RCC 7860 (cell line): ENCODE data around the gene HSPA14.
"Not testable (repeated sequence)": the region's sequence is repeated elsewhere in the genome, so short reads cannot be mapped to it uniquely, and the experiment has no call there.

Experiments
- DNase-seq: peaks from one replicate; pipeline ENCODE4 v3.0.0-alpha.2; 2015; ENCODE audit warnings: low spot score
- FAIRE-seq: peaks from 2 replicates; lab custom pipeline; 2012; peaks lifted over from hg19 to GRCh38; lab: Jason Lieb, UNC

The HSPA14 gene

DNA sequence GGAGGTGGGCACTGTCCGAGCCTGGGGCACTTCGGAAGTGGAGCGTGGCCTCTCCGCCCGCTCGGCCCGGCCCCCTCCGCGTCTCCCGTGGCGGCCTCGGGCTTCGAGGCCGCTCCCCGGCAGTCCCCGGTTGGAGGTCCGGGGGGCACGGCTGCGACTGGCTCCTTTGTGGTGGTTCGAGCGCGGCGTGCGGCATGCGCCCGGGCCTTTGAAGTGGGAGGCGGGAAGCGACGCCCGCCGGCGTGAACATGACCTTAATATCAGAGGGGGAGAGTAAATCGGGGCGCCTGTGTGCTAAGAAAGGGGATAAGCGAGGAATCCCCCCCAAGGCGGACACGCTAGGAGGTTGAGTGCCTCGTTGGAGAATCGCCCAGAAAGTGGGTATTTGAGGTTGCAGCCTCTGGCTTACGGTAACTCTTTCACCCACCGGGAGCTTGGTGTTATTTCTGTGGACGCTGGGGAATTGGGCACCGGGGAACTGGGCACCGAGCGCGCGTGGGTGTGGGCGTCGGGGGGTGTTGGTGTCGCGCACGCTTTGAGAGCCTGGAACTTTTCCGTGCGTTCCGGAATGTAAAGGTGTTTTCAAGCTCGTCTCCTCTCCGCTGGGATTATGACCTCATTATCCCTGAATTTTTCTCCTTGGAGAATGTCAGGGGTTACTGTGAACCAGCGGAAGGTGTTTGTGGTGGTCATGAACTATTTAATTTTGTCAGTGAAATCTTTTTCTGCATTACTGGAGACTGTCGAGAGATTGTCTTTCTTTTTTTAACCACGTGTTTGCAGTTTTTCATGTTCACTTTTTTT lies 41.2 kb downstream of the HSPA14 start:
- DNase-seq (peak; percentile 11), FAIRE-seq (no peak)

DNA sequence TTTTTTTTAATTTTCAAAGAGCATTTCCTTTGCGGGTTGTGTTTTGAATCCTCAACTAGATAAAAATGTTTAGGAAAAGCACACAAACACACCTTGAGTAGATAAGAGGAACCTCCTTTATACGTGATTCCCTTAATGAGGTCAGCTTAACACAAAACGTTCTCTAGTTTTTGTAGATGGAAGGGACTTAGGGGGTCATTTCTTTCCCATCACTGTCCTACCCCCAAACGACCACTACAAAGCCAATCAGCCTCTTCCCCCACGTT lies 41.8 kb downstream of the HSPA14 start:
- no peak for FAIRE-seq
- DNase-seq, result no peak

DNA sequence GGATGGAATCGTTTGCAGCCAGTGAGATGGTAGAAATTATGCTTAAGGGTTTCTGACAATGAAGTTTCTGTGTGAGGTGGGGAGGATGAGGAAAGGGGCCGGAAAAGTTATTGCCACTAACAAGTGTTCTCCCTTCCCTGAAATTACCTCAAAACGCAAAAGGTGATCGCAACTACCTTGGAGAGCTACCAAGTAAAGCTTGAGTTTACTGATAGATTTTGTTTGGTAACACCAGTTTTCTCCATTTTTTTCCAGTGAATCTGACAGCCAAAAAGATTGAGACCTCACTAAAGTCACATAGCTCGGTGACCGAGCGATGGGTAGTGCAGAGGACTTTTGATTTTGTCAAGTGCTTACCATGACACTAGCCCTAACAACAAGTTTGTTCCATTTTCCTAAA lies 42.1 kb downstream of the HSPA14 start:
- no peak for DNase-seq

DNA sequence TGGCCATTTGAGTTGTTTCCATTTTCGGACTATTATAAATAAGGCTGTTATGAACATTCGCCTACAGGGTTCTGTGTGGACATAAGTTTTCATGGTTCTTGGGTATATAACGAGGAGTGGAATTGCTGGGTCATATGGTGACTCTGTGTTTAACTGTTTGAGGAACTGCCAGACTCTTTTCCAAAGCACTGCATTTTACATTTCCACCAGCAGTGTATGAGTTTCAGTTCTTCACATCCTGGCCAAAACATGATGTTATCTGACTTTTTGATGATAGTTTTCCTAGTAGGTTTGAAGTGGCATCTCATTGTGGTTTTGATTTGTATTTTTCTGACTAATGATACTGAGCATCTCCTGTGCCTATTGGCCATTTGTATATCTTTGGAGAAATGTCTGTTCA lies 46.0 kb downstream of the HSPA14 start:
- FAIRE-seq, result no peak

More for the DNA sequence above, 42.1 kb downstream of the HSPA14 start:
- FAIRE-seq, result no peak

DNA sequence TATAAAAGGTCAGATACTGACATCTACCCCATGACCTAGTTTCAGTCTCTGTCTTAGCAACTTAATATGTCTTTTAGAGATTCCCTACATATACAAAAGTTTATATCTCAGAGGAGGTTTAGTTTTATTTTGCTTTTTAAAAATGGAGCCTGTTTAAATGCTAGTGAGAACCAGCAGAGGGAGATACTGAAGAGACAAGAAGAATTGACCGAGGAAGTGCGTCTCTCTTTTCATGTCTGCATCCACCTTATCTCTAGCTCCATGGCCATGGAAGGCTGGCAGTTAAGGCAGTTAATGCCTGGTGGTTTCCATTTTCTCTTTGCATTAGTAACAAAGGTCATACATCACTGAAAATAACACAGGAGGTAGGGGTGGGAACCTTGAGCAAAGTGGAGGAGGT lies 51.2 kb downstream of the HSPA14 start:
- DNase-seq (no peak), FAIRE-seq (no peak)

More for the DNA sequence above, 46.0 kb downstream of the HSPA14 start:
- no peak for DNase-seq

DNA sequence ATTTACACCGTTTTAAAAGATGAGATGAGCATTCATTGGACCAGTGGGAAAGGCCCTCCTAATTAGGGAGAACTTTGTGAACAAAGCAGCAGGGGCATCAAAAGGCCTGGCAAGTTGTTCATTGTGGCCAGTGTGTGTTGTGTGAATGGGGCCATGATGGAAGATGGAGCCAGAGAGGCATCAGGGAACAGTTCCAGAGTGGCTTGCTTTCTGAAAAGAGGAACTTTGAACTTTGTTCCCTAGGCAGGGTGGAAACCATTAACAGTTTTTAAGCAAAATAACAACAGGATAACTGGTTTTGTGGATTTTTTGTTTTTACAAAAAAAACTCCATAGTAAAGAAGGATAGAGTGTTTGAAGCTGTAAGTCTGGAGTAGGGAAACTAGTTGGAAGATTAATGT lies 53.0 kb downstream of the HSPA14 start:
- FAIRE-seq (no peak), DNase-seq (no peak)

DNA sequence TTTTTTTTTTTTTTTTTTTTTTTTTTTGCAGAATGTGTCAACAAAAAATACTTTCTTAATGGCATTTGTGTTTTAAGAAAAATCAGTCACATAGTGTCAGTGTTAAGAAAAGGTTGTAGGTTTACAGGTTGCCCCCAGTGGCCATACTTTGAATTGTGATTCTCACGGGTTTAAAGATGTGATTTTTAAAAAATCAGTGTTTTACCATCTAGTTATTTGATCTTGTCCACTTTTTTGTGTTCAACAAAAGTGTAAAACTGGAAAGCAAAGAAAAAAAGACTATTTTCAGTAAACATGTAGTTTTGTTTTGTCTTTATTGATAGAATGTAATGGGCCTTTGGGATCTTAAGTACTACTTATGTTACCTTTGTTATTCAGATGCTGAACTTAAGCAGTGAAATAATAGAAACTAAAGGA lies 66.2 kb downstream of the HSPA14 start:
- FAIRE-seq (peak; percentile 72), DNase-seq (peak; percentile 24)

DNA sequence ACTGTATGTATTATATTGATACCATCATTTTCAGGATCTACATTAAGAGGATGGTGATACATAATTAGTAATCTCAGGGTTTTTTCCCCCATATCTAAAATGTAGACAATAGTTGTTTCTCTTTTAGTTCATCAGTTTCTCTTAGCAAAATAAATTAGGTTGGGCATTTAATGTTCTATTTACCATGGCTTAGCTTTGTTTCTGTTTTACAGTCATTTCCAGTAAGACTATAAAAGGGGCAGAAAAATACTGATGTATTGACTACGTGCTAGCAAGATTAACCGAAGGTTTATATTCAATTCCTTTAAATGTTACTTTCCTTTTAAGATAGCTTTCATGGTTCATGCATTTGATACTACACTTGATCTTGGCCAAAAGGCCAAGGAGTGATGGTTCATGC lies 66.8 kb downstream of the HSPA14 start:
- no peak for DNase-seq
- FAIRE-seq, result no peak

DNA sequence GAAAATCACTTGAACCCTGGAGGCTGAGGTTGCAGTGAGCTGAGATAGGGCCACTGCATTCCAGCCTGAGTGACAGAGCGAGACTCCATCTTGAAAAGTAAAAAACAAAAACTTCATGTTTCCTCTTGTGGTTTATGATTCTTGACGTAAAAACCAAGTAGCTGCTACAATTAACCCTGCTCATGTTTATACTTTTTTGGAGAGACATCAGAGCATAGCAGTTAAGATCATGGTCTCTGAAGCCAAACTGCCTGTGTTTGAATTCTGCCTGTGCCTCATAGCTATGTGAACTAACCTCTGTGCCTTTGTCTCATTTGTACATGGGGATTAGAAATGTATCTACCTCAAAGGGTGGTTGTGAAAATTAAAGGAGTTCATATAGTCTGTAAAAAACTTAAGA lies 67.8 kb downstream of the HSPA14 start:
- DNase-seq, result no peak
- FAIRE-seq, result no peak

DNA sequence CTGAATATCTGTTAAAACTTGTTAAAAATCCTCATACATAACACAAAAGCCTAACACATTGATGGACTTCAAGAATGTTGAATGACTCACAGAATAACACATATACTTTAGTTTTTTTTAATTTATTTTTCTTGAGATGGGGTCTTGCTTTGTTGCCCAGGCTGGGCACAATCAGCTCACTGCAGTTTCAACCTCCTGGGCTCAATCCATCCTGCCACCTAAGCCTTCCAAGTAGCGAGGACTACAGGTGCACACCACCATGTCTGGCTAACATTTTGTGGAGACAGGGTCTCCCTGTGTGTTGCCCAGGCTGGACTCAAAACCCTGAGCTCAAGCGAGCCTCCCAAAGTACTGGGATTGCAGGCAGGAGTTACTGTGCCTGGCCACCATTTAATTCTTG lies 68.7 kb downstream of the HSPA14 start:
- DNase-seq (no peak), FAIRE-seq (no peak)

DNA sequence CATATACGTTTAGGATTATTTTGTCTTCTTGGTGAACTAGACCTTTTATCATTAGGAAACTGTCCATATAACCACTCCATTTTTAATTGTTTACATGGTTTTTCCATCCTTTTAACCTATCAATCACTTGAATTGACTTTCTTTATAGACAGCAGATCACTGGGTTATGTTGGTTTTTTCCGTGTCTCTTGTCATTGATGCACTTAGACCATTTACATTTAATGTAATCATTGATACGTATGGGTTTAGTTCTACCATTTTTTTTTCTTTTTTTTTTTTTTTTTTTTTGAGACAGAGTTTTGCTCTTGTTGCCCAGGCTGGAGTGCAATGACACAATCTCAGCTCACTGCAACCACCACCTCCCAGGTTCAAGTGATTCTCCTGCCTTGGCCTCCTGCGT lies 69.5 kb downstream of the HSPA14 start:
- FAIRE-seq, DNase-seq: not testable (repeated sequence)

DNA sequence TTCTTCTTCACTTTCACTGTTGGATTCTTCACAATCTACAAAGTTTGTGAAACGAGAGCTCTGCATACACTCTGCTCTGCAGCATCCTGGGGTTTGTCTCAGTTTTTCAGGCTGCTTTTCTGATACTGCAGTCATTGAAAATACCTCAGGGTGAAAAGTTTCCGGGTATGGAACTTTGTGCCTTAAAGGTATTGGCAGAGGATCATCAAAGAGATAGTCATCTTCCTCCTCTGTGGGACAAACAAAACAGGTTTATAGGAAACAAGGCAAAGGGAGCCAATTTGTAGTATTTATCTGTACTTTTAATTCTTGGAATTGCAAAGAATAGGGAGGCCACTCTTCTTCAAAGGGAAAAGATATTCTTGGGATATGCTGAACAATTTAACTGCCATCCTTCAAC lies 71.0 kb downstream of the HSPA14 start:
- FAIRE-seq (no peak), DNase-seq (no peak)

DNA sequence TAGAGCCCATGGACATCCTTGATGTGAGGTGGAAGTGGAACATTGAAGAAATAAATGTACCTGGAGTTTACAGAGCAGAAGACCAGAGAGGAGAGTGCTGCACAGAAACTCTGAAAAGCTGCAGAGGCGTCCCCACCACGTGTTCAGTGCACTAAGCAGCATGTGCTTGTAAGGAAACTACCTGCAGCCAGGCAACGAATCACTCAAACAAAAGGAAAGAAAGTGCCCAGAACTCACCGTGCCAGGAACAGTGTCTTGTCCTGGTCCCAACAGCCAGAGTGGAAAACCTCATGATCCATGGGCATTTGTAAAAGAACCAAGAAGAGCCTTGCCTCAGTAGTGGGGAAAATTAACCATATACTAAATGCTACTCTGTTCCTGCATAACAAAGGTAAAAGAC lies 72.8 kb downstream of the HSPA14 start:
- no peak for FAIRE-seq
- no peak for DNase-seq

DNA sequence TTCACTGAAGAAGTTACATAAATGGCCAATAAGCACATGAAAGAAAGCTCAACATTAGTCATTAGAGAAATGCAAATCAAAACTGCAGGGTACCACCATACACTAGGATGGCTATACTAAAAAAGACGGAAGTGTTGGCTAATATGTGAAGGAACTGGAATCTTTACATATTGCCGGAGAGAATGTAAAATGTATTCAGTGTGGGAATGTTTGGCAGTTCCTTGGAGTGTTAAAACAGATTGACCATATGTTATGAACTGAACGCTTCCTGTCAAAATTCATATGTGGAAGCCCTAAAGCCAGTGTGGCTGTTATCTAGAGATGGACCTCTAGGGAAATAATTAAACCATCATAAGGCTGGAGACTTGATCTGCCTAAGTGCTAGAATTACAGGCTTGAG lies 73.7 kb downstream of the HSPA14 start:
- FAIRE-seq, result no peak

DNA sequence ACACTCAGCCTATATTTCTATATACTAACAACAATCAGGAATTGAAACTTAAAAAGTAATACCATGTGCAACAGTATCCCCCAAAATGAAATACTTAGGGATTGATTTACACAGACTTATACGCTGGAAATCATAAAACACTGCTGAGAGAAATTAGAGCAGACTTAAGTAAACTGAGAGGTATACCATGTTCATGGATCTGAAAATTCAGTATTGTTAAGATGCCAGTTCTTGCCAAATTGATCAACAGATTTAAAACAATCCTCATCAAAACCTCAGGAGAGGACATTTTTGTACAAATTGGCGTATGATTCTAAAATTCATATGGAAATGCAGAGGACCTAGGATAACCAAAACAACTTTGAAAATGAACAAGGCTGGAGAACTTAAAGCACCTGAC lies 78.5 kb downstream of the HSPA14 start:
- FAIRE-seq (no peak), DNase-seq (no peak)

More for the DNA sequence above, 73.7 kb downstream of the HSPA14 start:
- DNase-seq, result no peak

DNA sequence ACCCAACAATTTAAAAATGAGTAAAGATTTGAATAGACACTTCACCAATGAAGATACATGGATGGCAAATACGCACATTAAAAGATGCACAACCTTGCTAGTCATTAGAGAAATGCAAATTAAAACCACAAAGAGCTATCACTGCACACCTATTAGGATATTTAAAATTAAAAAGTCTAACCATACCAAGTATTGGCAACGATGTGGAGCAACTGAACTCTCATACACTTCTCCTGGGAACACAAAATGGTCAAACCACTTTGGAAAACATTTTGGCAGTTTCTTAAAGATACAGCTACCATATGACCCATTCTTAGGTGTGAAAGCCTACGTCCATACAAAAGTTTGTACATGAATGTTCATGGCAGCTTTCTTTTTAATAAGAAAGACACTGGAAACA lies 79.7 kb downstream of the HSPA14 start:
- FAIRE-seq, result no peak
- no peak for DNase-seq

DNA sequence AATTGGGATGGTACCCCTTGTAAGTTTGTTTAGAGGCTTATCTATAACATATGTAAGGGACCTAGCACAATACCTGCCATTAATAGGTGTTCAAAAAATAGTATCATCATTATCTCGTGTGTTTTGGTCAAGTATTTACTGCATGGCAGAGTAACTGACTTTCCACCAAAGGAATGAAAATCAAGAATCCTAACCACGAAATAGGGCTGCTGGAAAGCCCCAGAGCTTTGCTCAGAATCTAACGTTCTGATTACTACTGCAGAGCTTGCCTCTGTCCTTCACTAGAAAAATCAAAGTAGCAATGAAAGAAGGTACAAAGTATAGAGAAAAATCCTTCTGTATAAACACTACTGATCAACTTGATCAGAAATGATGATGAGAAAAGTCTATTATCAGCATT lies 80.9 kb downstream of the HSPA14 start:
- DNase-seq (no peak), FAIRE-seq (no peak)
